ENCODE data around the gene MX1. TPM values are rescaled to one million over a fixed set of nuclear protein-coding genes. Genes with fewer than 3 reads are reported as not detected.

MX1 gene
- total RNA-seq, 1 experiment from 2014 or later = 1.8 TPM

DNA sequence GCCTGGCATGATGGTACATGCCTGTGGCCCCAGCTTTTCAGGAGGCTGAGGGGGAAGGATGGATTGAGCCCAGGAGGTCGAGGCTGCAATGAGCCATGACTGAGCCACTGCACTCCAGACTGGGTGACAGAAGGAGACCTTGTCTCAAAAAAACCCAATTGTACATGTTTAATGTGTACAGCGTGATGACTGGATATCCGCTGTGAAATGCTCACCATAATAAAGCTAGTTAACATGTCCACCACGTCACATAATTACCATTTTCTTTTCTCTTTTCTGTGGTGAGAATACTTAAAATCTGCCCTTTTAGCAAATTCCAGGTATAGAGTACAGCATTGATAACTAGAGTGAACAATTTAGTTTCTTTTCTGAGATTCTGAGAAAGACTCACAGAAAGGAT is 57.9 kb downstream of the MX1 start:
- ChIA-PET CTCF (interaction anchor here (0.7 kb wide), 1 partner anchor 9 kb away, joined by 3 read pairs; no protein-coding TSS in a partner anchor), POLR2A (no interaction called here)
- no peaks in the 10 kb centered on the region for H3K27me3 Mint-ChIP-seq (ENCODE audit: insufficient read depth, unreplicated experiment)
- no peak overlapping the region for H3K4me3 Mint-ChIP-seq (ENCODE audit: unreplicated experiment)
- H3K36me3 Mint-ChIP-seq (ENCODE audit: insufficient read depth, unreplicated experiment) = no peaks in the 10 kb centered on the region
- no TSS peak for BruUV-seq (replicated peaks)
- intact Hi-C loops (cut with micrococcal nuclease) = no loop called here
- no peak for DNase-seq (ENCODE audit: unreplicated experiment)
- peaks cover under 1% of the 10 kb centered on the region for H3K4me1 Mint-ChIP-seq (ENCODE audit: insufficient read depth, unreplicated experiment)
- no peaks in the 10 kb centered on the region for H3K9me3 Mint-ChIP-seq (ENCODE audit: unreplicated experiment)
- H3K27ac Mint-ChIP-seq (ENCODE audit: low read depth, unreplicated experiment) = no peak overlapping the region
- TF ChIP-seq, protein P1, sequence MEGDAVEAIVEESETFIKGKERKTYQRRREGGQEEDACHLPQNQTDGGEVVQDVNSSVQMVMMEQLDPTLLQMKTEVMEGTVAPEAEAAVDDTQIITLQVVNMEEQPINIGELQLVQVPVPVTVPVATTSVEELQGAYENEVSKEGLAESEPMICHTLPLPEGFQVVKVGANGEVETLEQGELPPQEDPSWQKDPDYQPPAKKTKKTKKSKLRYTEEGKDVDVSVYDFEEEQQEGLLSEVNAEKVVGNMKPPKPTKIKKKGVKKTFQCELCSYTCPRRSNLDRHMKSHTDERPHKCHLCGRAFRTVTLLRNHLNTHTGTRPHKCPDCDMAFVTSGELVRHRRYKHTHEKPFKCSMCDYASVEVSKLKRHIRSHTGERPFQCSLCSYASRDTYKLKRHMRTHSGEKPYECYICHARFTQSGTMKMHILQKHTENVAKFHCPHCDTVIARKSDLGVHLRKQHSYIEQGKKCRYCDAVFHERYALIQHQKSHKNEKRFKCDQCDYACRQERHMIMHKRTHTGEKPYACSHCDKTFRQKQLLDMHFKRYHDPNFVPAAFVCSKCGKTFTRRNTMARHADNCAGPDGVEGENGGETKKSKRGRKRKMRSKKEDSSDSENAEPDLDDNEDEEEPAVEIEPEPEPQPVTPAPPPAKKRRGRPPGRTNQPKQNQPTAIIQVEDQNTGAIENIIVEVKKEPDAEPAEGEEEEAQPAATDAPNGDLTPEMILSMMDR (IDR thresholded peaks at IDR 0.05; ENCODE audit: unreplicated experiment) = no peak

GRCh38 chr21:41487082-41487481 is 61.0 kb downstream of the MX1 start:
- intact Hi-C loops (cut with micrococcal nuclease) = no loop called here
- H3K27me3 Mint-ChIP-seq (ENCODE audit: insufficient read depth, unreplicated experiment) = peaks cover 6% of the 10 kb centered on the region
- DNase-seq (ENCODE audit: unreplicated experiment) = no peak
- no peaks in the 10 kb centered on the region for H3K9me3 Mint-ChIP-seq (ENCODE audit: unreplicated experiment)
- no peaks in the 10 kb centered on the region for H3K36me3 Mint-ChIP-seq (ENCODE audit: insufficient read depth, unreplicated experiment)
- POLR2A ChIA-PET = no interaction called here
- CTCF ChIA-PET = interaction anchor here (0.6 to 0.7 kb wide), 2 partner anchors 205 to 388 kb away, joined by 3 read pairs; no protein-coding TSS in a partner anchor
- no peak overlapping the region for H3K4me3 Mint-ChIP-seq (ENCODE audit: unreplicated experiment)
- TF ChIP-seq, protein P1 (IDR thresholded peaks at IDR 0.05; ENCODE audit: unreplicated experiment) = no peak
- BruUV-seq (replicated peaks) = no TSS peak
- no peaks in the 10 kb centered on the region for H3K4me1 Mint-ChIP-seq (ENCODE audit: insufficient read depth, unreplicated experiment)
- H3K27ac Mint-ChIP-seq (ENCODE audit: low read depth, unreplicated experiment) = no peak overlapping the region

GRCh38 chr21:41488080-41488479 is 62.0 kb downstream of the MX1 start:
- no peaks in the 10 kb centered on the region for H3K4me1 Mint-ChIP-seq (ENCODE audit: insufficient read depth, unreplicated experiment)
- POLR2A ChIA-PET = no interaction called here
- no TSS peak for BruUV-seq (replicated peaks)
- H3K9me3 Mint-ChIP-seq (ENCODE audit: unreplicated experiment) = no peaks in the 10 kb centered on the region
- H3K36me3 Mint-ChIP-seq (ENCODE audit: insufficient read depth, unreplicated experiment) = no peaks in the 10 kb centered on the region
- CTCF ChIA-PET = interaction anchor here (0.6 kb wide), 1 partner anchor 8 kb away, joined by 3 read pairs; no protein-coding TSS in a partner anchor
- no peak for DNase-seq (ENCODE audit: unreplicated experiment)
- no peak overlapping the region for H3K27ac Mint-ChIP-seq (ENCODE audit: low read depth, unreplicated experiment)
- no peak overlapping the region for H3K4me3 Mint-ChIP-seq (ENCODE audit: unreplicated experiment)
- TF ChIP-seq, protein P1 (IDR thresholded peaks at IDR 0.05; ENCODE audit: unreplicated experiment) = no peak
- peaks cover 16% of the 10 kb centered on the region for H3K27me3 Mint-ChIP-seq (ENCODE audit: insufficient read depth, unreplicated experiment)
- intact Hi-C loops (cut with micrococcal nuclease) = no loop called here

DNA sequence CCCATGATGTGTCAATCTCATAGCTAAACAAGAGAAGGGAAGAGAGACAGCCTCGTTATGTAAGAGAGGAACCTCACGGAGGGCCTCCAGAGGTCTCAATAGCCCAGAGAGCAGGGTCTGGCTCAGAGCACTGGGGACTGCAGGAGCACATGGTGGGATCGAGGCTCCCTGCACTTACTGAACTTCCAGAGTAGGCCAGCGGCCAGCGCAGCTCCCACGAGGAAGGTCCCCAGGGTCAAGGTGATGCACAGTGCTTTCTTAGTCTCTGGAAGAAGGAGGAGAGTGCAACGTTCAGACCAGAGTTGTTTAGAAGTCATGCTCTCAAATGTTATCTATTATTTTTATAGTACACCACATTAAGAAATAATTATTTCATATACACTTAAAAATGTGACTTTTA is 63.3 kb downstream of the MX1 start:
- H3K4me1 Mint-ChIP-seq (ENCODE audit: insufficient read depth, unreplicated experiment) = no peaks in the 10 kb centered on the region
- intact Hi-C loops (cut with micrococcal nuclease) = no loop called here
- CTCF ChIA-PET = interaction anchor here (0.6 kb wide), 1 partner anchor 519 kb away, joined by 3 read pairs; no protein-coding TSS in a partner anchor
- TF ChIP-seq, protein P1 (IDR thresholded peaks at IDR 0.05; ENCODE audit: unreplicated experiment) = no peak
- no peak overlapping the region for H3K27ac Mint-ChIP-seq (ENCODE audit: low read depth, unreplicated experiment)
- DNase-seq (ENCODE audit: unreplicated experiment) = no peak
- H3K36me3 Mint-ChIP-seq (ENCODE audit: insufficient read depth, unreplicated experiment) = no peaks in the 10 kb centered on the region
- H3K27me3 Mint-ChIP-seq (ENCODE audit: insufficient read depth, unreplicated experiment) = peaks cover 28% of the 10 kb centered on the region
- POLR2A ChIA-PET = no interaction called here
- no peak overlapping the region for H3K4me3 Mint-ChIP-seq (ENCODE audit: unreplicated experiment)
- no TSS peak for BruUV-seq (replicated peaks)
- H3K9me3 Mint-ChIP-seq (ENCODE audit: unreplicated experiment) = no peaks in the 10 kb centered on the region

All from MCF 10A (cell line).